Activated CD4-positive, alpha-beta T cell treated with anti-CD3 and anti-CD28 coated beads, Interleukin-2, amount 50 U/mL, for 4 hours (primary cell): ENCODE measurements around the gene HDDC2.

Experiments used
- DNase-seq, 2 experiments: peaks; one replicate each; pipeline ENCODE4 v3.0.0-alpha.2; 2020

The HDDC2 gene

GRCh38 chr6:125232466-125232865 lies 69.3 kb downstream of the HDDC2 start:
- DNase-seq: no peak

DNA sequence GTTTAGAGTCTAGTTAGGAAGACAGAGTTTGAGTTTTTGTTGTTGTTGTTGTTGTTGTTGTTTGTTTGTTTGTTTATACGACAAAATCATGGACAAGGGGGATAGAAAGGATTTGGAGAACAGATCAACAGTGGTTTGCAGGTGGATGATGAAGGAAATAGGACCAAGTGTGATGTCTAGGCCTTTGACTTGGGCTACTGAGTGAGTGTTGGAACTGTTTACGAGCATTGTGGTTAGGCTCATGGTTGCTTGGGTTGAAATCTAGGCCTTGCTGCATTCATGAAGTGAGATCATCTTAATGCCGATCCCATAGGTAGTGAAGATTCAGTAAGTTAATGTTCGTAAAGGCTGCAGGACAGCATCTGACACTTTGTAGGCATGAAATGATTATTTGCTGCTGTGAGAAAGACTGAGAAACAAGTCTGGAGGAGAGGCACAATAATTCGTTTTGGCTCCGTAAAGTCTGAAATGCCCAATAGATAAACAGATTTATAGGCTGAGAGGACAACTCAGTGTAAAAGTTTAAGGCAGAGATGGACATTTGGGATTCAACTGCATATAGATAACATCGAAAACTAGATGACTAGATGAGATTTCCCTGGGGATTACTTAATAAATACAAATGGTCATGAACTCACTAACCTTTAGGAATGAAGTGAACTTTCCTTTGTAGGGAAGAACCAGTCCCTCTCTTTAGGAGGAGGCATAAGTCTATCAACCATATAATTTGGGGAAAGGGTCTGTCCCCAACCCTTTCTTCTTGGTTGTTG lies 70.0 kb downstream of the HDDC2 start:
- no peak for DNase-seq

GRCh38 chr6:125231133-125231532 lies 70.6 kb downstream of the HDDC2 start:
- no peak for DNase-seq

DNA sequence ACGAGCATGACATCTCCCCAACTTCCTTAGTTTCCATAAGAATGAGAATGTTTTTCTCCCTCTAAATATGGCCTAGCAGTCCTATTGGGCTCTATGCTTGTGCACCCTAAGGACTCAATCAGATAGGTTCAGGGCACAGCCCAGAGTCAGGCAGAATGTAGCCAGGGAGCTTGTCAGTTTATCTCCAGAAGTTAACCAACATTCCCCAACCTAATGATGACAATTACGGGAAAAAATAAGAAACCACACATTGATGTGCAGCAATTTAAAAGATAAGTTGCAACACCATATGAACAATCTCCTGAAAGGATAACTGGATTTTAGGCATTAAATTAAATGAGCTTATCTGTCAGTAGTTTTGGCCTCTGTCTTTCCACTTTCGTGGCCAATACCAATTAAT lies 71.1 kb downstream of the HDDC2 start:
- DNase-seq: no peak

DNA sequence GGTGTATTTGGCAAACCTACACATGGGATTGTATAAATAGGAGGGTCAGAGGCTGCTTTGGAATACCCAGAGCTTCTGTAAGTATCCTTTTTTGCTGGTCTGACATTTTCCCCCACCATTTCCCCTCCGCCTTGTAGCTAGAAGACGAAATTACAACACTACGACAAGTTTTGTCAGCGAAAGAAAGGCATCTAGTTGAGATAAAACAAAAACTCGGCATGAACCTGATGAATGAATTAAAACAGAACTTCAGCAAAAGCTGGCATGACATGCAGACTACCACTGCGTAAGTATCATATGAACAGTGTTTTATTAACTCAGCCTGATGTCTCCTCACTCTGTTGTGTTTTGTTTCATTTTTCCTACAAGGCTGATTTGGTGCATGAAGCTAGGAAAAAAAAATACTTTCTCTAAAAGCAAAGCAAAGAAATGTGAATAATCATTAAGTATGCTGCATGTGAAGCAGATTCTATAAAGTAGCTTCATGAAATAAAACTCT lies 72.7 kb downstream of the HDDC2 start:
- DNase-seq: no peak

DNA sequence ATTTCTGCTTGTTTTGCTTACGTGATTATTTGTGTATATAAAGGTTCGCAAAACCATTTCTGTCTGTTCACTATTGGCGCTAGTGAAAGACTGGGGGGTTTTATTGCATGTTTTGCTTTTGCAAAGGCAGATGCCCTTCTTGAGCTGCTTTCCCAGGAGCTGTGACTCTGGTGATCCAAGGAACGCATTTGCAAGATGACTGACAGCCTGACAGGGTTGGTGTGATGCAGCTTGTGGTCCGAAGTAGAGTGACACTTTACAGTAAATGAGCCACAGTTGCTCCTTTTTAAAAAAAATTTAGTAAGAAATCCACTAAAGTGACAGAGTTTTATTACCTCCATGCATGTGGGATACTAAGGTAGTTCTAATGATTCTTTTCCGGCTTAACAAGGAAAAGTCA lies 74.5 kb downstream of the HDDC2 start:
- DNase-seq: no peak
